NCI-H345 treated with DMSO at 0.1 percent for 48 hours (cell line): ENCODE data around the gene ULBP3.

Source experiments
- DNase-seq: peaks from one replicate; lab custom pipeline; 2025; ENCODE audit not compliant: unreplicated experiment; lab: John Stamatoyannopoulos, UW

Gene ULBP3

DNA sequence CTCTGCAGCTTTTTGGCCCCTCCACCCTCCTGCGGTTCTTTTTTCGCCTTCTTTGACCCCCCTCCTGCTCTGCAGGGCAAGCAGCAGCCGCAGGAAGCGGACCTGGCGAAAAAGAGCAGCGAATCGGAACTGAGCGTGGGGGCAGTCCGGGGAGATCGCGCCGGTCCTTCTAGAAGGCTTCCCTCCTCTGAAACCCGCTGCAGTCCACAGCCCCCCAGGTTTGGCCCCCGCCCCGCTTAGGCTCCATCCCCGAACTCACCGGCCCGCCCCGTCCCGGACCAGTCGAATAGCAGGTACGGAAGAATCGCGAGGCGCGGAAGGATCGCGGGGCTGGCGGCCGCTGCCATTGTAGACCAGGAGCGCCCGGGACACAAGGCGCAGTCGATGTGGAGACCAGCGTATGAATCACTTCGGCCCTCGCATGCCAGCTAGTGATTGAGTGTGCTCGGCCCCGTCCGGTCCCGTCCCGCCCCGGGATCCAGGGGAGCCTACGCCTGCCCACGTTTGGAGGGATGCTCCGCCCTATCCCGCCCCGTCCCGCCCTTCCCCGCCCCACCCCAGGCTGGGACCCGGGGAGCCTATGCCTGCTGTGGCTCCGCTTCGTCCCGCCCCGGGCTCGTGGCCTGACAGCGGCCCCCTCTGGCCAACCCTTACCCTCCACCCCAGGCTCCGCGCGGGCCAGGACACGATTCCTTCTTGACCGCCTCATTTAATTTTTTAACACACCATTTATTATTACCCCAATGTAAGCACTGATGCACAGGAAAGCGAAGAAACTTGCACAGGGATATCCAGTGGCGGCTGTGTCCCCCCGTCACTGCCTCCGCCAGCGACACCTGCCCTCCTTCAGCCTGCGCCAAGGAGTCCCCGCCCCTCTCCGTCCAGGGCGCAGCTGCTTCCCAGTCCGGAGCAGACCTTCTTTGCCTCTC is at the start of gene ULBP3:
TSS of gene ULBP3 (minus strand) at position 402 of the 929 bp plus-strand sequence. CDS start at position 347, 55 bp downstream.
- peak; percentile 51 for DNase-seq

DNA sequence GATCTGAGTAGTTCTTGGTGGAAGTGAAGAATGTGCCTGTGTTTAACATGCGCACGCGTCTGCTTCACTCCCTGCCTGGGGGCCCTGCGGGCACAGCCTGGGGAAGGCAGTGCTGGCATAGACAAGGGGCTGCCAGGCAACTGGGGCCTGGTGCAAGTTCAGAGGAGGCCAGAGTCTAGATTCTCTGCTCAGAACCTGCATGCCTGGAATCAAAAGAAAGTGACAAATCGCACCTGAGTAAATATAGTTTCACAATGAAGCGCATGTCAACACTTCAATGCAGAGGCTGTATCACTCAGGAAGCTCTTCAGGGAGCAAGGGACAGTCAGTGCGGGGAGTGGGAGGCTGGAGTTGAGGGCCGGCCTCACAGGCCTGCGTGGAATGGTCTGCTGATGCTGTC is 49.7 kb upstream of the ULBP3 start:
- peak; percentile 76 for DNase-seq

DNA sequence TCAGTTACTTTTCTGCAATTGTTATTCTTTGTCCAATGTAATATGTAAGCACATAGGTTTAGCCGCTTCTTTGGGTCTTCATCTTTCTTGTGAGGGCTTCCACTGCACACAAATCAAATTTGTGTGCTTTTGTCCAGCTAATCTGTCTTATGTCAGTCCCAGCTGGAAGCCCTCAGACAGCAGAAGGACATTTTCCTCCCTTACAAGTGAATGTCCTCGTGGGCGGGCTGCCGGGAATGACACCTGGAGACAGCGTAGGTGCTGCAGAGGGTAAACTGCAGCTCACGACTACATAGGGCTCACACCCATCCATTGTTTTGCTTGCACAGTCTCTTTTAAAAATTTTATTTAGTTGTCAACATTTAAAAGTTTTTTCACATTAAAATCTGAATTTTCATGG is 49.3 kb upstream of the ULBP3 start:
- no peak for DNase-seq

DNA sequence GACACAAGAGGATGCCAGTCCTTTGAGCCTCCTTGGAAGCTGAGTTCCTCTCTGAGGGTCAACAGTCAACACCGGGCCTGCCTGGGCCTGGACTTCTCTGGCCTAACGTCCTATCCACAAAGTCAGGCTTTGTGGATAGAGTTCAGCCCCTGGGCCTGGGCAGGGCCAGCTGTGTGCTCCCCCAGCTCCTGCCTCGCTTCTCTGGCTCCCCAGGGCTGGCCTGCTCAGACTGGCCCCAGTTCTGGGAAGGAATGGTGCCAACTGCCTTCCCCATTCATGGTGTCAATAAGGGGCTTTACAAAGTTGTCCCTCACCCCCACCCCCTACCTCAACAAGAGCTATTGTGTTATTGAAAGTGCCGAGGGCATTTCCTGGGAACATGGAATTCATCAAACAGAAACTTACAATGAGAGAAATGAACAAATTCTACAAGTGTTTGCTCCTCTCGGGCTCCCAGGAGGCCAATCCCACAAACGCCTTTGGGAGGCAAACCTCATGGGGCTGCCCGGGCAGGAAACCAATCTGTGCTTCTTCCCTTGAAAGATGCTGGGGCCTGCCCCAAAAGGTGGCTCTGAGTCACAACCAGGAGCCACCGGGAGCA is 47.4 kb upstream of the ULBP3 start:
- peak; percentile 73 for DNase-seq

DNA sequence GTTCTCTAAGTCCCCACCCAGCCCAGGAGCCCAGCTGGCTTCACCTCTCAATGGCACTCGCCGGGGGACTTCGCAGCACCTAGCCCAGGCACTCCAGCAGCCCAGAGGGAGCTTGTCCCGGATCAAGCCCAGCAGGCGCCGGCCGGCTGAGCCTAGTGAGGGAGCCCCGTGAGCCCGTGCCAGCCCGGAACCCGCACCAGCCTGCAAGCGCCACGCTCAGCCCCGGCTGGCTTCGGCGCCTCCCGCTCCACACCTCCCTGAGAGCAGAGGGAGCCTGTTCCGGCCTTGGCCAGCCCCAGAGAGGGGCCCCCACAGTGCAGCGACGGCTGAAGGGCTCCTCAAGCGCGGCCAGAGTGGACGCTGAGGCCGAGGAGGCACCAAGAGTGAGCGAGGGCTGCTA is 46.8 kb upstream of the ULBP3 start:
- DNase-seq = no peak

DNA sequence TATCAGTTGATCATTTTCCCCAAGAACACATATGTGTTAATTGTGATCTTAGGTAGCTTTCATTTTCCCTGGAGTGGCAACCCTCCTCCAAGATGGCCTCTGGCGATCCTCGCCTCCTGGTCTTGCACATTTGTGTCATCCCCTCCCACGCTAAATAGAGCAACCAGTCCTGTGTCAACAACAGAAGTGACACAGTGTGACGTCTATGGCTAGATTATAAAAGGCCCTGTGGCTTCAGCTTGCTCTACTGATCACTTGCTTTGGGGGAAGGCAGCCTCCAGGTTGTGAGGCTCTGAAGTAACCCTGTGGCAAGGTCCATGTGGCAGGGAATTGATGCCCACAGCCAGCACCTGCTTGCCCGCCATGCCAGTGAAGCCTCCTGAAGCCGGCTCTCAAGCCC is 43.3 kb upstream of the ULBP3 start:
- no peak for DNase-seq

DNA sequence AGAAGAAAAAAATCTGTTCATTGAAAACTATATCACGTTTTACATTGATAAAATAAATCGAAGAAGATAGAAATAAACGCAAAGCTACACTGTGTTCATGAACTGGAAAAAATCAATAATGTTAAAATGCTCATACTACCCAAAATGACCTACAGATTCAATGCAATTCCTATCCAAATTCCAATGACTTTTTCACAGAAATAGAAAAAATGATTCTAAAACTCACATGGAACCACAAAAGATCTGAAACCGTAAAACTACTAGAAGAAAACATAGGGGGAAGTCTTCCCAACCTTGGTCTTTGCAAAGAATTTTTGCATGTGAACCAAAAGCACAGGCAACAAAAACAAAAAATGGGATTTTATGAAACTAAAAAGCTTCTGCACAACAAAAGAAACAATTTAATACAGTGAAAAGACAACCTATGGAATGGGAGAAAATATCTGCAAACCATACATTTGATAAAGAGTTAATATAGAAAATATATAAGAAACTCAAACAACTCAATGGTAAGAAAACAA is 33.9 kb upstream of the ULBP3 start:
- DNase-seq = no peak

DNA sequence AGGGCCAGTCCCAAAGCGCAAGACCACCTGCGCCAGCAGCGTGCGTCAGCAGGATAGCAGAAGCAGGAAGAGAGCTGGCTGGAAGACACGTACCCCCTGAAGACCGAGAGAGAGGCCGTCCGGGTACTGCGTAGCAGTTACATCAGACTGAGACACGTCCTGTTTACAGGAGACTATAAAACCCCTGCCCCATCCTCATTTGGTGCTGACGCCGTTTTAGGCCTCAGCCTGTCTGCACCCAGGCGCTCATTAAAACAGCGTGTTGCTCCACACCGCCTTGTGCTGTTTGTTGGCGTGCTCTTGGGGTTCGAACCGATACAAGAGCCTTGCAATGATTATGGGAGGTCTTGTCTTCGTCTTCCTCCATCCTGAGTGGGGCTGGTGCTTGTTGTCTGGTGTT is 31.8 kb upstream of the ULBP3 start:
- no peak for DNase-seq

DNA sequence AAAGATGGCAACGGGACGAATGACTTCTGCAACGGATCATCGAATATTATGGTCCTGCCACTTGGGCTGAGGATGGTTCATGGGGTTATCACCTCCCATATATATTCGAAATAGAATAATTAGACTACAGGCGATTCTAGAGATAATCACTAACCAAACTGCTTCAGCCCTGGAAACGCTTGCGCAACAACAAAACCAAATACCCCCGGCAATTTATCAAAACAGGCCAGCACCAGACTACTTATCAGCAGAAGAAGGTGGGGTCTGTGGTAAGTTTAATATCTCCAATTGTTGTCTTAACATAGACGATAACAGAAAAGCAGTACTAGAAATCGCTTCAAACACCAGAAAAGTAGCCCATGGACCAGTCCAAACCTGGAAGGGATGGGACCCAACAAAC is 31.0 kb upstream of the ULBP3 start:
- DNase-seq = no peak

DNA sequence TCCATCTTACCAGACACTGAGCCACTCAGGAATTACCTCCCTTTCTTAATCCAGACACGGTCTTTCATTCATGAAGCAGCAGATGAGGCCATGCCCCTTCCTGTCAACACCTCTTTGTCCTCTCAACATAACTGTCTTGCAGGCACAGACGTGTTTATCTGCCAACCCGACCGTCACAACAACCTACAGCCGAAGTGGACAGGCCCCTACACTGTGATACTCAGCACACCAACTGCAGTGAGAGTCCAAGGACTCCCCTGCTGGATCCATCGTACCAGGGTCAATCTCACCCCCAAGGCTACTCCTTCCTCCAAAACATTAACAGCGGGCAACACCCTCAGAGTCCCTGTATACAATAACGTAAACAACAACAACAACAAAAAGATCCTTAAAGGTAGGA is 30.6 kb upstream of the ULBP3 start:
- no peak for DNase-seq

DNA sequence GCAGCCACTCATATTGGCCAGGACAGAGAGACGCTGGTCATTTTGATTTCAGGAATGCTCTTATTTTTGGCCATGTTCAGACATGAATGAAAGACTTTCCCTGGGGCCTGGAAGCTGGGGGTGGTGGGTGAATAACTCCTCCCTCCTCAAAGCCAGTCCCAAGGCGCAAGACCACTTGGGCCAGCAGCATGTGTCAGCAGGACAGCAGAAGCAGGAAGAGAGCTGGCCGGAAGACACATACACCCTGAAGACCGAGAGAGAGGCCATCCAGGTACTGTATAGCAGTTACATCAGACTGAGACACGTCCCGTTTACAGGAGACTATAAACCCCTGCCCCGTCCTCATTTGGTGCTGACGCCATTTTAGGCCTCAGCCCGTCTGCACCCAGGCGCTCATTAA is 29.2 kb upstream of the ULBP3 start:
- no peak for DNase-seq

DNA sequence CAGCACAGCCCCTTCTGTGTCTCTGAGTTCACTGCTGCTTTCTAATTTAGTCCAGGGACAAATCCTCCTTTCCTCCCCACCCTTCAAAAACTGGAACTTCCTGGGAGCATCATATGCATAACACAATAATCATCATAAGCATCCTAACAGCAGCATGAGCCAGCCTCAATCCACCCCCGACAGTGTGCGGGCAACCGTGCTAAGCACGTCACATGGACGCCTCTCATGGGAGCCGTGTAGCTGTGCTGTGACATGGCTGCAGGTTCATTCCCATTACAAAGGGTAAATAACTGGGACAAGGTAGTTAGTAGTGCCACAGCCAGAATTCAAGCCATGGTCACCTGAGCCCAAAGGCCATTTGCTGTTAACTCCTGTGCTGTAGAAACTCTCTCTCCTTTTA is 24.5 kb upstream of the ULBP3 start:
- DNase-seq = no peak

DNA sequence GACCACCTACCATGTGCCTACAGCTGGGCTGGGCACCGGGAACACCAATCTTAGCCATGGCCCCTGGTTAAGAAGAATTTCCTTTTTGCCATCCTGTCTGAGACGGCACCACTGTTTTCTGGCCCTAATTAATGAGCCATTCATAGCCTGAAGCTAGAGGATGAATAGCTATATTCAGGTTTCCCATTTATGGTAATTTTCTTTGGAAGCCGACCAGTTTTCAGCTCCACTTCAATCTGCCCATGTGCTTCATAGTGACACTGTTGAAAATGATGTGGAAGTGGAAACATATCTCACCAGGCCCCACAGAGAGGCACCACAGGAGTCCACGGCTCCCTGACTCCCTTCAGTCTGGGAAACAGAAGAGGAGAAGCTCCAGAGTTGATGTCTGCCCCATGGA is 22.6 kb upstream of the ULBP3 start:
- DNase-seq = no peak

DNA sequence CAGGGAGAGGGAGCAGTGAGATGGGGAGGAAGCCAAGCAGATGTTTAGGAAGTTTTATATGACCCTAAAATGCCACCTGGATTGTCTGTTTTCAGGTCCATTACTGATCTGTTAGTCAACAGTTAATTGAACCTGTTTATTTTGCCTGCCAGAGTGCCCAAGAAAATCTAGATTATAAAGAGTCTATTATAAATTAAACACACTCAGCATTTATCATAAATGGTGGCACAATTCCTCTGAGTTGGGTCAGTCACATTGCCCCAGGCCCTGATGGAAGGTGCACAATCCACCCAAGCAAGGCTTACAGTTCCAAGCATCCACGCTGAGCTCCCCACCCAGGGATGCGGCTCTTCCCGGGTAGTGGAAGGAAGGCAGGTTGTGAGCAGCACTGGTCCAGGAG is 21.4 kb upstream of the ULBP3 start:
- DNase-seq = no peak

DNA sequence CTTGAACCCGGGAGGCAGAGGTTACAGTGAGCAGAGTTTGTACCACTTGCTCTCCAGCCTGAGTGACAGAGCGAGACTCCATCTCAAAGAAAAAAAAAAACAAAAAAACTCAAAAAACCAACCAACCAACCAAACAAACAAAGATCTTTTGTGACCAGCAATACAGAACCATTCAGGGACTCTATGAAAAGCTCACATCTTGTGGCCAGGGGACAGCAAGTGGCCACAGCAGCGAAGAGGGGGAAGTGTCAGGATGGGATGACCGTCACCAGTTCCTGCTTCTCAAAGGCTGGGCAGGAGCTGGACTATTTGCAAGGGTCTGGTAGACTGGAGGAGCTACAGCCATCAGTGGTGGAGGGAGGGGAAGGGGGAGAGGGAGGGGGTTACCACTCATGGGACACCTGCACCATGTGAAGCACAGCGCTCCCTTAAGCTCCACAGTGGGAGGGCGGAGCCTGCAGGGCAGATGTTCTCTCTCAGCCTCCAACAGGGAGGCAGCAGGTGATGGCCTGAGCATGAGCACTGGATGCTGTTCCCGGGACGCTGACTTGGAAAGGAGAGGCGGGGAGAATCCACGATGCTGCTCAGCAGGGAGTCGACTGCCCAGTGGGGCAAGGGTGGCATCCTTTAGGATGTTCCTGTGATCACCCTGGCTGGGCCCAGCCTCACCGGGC is 19.7 kb upstream of the ULBP3 start:
- peak; percentile 79 for DNase-seq

DNA sequence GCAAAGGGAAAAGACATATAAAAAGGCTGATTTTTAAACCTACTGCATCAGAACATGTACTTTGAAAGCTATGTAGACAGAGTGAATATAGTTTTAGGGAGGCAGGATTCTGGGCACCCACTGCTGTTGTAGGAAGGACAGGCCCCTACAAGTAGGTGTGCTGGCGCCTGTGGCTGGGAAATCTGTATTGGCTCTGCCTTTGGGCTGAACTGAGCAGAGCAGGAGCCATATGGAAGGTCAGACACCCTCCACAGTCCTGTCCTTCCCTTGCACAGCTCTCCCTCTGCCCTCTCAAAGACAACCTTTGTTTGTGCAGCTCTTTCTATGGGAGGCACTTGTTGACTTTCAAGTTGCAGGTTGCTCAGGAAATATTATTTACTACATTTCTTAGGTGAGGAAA is 18.4 kb upstream of the ULBP3 start:
- DNase-seq = no peak

DNA sequence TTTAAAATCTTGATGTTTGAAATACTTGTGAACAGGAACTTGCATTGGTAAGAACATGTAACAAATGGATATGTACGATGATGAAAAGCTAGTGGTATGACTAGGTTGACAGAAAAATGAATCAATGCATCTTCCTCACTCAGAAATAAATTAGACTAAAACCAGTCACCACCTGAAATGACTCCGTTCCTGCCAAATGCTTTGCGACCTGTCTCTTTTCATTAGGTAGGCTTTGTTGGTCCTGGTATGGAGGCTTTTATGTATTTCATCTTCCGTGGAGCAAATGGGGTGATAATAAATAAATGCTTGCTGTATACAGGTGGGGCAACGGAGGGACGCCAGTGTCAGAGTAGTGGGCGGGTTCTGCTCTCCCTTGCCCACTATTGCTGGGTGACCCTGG is 17.1 kb upstream of the ULBP3 start:
- no peak for DNase-seq

DNA sequence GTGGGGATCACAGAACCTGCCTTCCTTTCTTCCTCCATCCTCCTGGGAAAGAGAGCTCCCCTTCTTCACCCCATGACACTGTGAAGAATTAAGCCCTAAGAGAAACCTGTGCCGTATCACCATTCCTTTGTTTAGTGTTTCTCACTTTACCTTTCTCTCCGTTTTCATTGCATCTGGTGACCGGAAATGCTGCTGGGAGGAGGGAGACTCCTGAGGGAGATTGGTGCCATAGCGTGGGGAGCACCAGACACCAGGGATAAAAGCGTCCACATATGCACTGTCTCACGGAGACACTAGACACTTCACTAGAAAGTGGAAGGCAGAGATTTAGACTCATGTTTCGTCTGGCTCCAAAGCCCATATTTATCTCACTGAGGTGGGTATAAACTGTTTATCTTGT is 15.5 kb upstream of the ULBP3 start:
- no peak for DNase-seq

DNA sequence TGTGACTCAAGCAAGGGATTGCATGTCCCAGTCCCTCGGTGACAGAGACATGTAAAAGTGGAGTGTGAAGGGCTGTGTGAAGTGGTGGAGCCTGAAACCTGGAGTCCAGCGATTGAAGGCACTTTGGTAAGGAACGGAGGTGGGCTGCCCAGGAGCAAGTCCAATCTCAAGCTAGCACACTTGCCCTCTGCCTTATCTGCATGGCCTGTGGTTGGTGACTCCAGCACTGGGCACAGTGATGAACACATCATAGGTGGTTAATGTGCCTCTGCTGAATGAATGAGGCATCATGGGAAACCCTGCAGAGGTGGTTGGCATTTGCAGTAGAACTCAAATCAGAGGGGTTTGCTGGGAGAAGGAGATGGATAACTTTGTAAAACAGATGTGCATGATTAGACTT is 14.9 kb upstream of the ULBP3 start:
- no peak for DNase-seq

DNA sequence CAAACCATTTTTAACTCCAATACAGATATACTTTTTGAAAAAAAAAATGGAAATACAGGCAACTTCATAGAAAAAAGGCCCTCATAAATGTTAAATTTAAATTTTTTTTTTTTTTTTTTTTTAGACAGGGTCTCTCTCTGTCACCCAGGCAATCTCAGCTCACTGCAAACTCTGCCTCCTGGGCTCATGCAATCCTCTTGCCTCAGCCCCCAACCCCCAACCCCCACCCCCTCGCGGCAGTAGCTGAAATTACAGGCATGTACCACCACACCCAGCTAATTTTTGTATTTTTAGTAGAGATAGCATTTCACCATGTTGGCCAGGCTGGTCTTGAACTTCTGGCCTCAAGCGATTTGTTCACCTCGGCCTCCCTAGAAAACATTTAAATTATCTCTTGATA is 12.8 kb upstream of the ULBP3 start:
- DNase-seq = no peak

DNA sequence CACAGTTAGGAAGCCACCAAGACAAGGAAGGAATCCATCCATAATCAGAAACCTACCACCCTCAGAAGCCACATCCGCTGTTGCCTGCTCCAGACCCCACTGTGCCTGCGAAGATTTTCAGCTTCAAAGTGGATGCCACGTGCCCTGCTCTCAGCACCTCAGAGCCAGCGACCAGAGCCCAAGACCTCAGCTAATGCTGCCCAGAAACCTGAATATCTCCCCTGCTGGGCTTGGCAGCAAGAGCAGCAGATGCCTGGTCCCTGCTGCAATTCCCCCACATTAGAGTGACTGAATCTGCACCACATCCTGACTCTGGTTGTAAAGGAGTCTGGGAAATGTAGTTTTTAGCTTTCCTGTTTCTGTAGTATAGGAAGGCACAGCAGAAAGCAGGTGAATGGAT is 10.7 kb upstream of the ULBP3 start:
- DNase-seq = no peak

DNA sequence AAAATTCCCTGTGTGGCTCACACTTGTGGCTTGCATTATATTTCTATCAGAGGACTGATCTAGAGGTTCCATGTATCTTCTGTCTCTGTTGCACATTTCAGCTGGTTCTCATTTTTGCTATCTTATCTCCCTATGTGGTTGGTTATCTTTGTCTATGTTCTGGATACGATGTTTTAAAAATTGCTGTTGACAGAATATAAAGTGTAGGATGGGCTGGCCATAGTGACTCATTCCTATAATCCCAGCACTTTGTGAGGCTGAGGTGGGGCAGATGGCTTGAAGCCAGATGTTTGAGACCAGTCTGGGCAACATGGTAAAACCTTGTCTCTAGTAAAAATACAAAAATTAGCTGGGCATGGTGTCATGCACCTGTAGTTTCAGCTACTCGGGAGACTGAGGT is 9.9 kb upstream of the ULBP3 start:
- no peak for DNase-seq
